DOHH2 (cell line): ENCODE measurements around the gene CDCA5.

Source experiments
- CTCF ChIP-seq: fragments of 200-600 bp; sonication (generic); IDR thresholded peaks from one replicate; pipeline ENCODE4 v1.5.1; 2014; ENCODE audit warnings: antibody characterized with exemption, mild to moderate bottlenecking, low read depth, low read length; ENCODE audit not compliant: poor library complexity, severe bottlenecking
- EZH2phosphoT487 ChIP-seq: fragments of 200-600 bp; sonication (generic); IDR thresholded peaks from 2 replicates; pipeline ENCODE4 v1.6.1; 2017; ENCODE audit warnings: borderline replicate concordance, mild to moderate bottlenecking, antibody characterized with exemption, low read length, moderate library complexity, mixed read lengths

GRCh38 chr11:65124480-65125196, 40.8 kb upstream of the CDCA5 start:
- TF ChIP-seq CTCF (no peak), EZH2phosphoT487 (no peak)
